ENCODE results near the gene SCYGR4. TPM values are rescaled to one million over a fixed set of nuclear protein-coding genes. Genes with fewer than 3 reads are reported as not detected.

Gene SCYGR4
- total and polyA plus RNA-seq, 10 of the 15 experiments (the other 5 are each of a cell fraction or from before 2014, with no cell fraction given) = 0.11 TPM; not detected in 9

DNA sequence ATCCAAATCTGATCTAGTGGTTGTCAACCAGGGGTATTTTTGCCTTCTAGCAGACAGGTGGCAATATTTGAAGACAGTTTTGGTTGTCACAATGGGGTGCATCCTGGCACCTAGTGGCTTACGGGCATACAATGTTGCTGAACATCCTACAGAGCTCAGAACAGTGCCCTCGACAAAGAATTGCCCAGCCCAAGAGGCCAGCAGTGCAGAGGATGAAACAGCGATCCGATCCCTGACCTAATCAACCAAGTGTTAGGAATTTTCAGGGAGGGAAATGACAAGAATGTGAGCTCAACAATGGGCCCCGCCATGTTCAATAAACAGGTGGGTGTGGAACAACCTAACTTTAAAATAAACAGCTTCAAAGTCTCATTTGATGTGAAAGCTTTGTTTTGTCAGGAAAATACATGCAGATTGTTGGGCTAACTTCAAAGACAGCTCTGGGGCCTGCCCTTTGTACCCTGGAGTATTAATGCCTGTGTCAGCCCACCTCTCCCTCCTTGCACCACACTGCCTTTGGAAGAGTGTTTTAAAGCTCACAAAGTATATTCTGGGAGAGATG, 26.8 kb downstream of the SCYGR4 start:
- no peaks in the 10 kb centered on the region for H4K20me1 ChIP-seq (ENCODE audit: control insufficient read depth, insufficient read depth)
- intact Hi-C loops (cut with micrococcal nuclease; ENCODE audit: unreplicated experiment) = no loop called here
- no peak for FAIRE-seq
- H3K27ac ChIP-seq (ENCODE audit: control insufficient read depth, insufficient read depth) = no peak overlapping the region
- ChIA-PET RAD21 (ENCODE audit: unreplicated experiment) (interaction anchor here (1.4 to 1.8 kb wide), 5 partner anchors 14 to 238 kb away, joined by 3 to 7 read pairs (median 5); no protein-coding TSS in a partner anchor), SMC1A (ENCODE audit: uncharacterized antibody, unreplicated experiment) (interaction anchor here (0.5 to 1.1 kb wide), 6 partner anchors 11 to 419 kb away, joined by 3 to 7 read pairs (median 3); no protein-coding TSS in a partner anchor), CTCF (interaction anchor here (0.6 to 3.3 kb wide), 14 partner anchors 9 to 405 kb away, joined by 3 to 19 read pairs (median 3); no protein-coding TSS in a partner anchor), POLR2A (no interaction called here)
- 39% methylated on average over 5 of the region's 5 CpGs for WGBS (ENCODE audit: insufficient coverage, insufficient replicate concordance, low lambda C conversion rate, missing lambda C conversion rate)
- peaks cover 0 to 1% of the 10 kb centered on the region in 2 experiments; a peak in 1 of 4 replicates for H3K27me3 ChIP-seq (replicated peaks in 1 of 2; ENCODE audit: control insufficient read depth in 2 of 2, insufficient read depth in 2 of 2, low read length in 1 of 2)
- BruUV-seq (replicated peaks) = no TSS peak
- H3K4me1 ChIP-seq (ENCODE audit: control insufficient read depth, insufficient read depth, low read length) = no peaks in the 10 kb centered on the region
- no peak overlapping the region for H3K4me2 ChIP-seq (ENCODE audit: control insufficient read depth, insufficient read depth)
- TF ChIP-seq USF1 (IDR thresholded peaks at IDR 0.05; ENCODE audit: borderline replicate concordance, extremely low read length, insufficient read depth, low read depth, low read length) (no peak), MTA2 (IDR thresholded peaks at IDR 0.05; ENCODE audit: low read depth) (no peak), CTCF (IDR thresholded peaks at IDR 0.05 in 2 of 3, conservative IDR thresholded peaks at IDR 0.05 in 1 of 3; ENCODE audit: control insufficient read depth in 2 of 3, extremely low read depth in 1 of 3, insufficient read depth in 1 of 3, low read depth in 3 of 3, low read length in 3 of 3) (peak in 1 of 3 experiments; percentile 31; a peak in 1 of 6 replicates), EED (IDR thresholded peaks at IDR 0.05; ENCODE audit: low read depth) (no peak), NR2C1 (IDR thresholded peaks at IDR 0.05) (no peak)
- no peaks in the 10 kb centered on the region for H3K9me3 ChIP-seq (replicated peaks; ENCODE audit: control insufficient read depth, insufficient read depth, low read length)
- no peaks in the 10 kb centered on the region for H3K79me2 ChIP-seq (ENCODE audit: control insufficient read depth, insufficient read depth, low read length)
- H3K4me3 ChIP-seq = no peak overlapping the region
- in situ Hi-C loops (cut with MboI) = no loop called here
- no peaks in the 10 kb centered on the region for H3K36me3 ChIP-seq (ENCODE audit: control insufficient read depth in 2 of 2, insufficient read depth in 2 of 2, low read length in 1 of 2)
- H3K9ac ChIP-seq (ENCODE audit: control insufficient read depth, insufficient read depth, low read length) = no peak overlapping the region
- no peak overlapping the region for H2AFZ ChIP-seq (ENCODE audit: control insufficient read depth, low read depth, low read length)
- no peak for DNase-seq (ENCODE audit: low read depth, low spot score)
- ATAC-seq = peak; percentile 64

Data from GM12878 (cell line).